Adipocyte (in vitro differentiated cells): ENCODE results near the gene TBX1.
"Not testable (repeated sequence)": the region's sequence is repeated elsewhere in the genome, so short reads cannot be mapped to it uniquely, and the experiment has no call there.

Source experiments
- DNase-seq: peaks from one replicate; pipeline ENCODE4 v3.0.0-alpha.2; 2015; ENCODE audit warnings: low read depth
- H3K27me3 ChIP-seq: replicated peaks from 2 replicates; pipeline ENCODE4 v1.7.0; 2013; ENCODE audit warnings: mild to moderate bottlenecking, low read length, moderate library complexity; ENCODE audit not compliant: control insufficient read depth, insufficient read depth
- H3K36me3 ChIP-seq: 2 replicates; pipeline ENCODE4 v1.7.0; 2013; ENCODE audit warnings: low read length, mild to moderate bottlenecking, moderate library complexity; ENCODE audit not compliant: control insufficient read depth, insufficient read depth, severe bottlenecking
- H3K4me1 ChIP-seq: 2 replicates; pipeline ENCODE4 v1.7.0; 2013; ENCODE audit warnings: mild to moderate bottlenecking, low read length, moderate library complexity; ENCODE audit not compliant: control insufficient read depth, insufficient read depth
- H3K4me3 ChIP-seq: 2 replicates; pipeline ENCODE4 v1.7.0; 2013; ENCODE audit warnings: mild to moderate bottlenecking, low read length, moderate library complexity
- H3K9ac ChIP-seq: 2 replicates; pipeline ENCODE4 v1.7.0; 2013; ENCODE audit warnings: mild to moderate bottlenecking, low read length, moderate library complexity
- H3K9me3 ChIP-seq: 2 replicates; pipeline ENCODE4 v1.7.0; 2013; ENCODE audit warnings: mild to moderate bottlenecking, low read length, moderate library complexity; ENCODE audit not compliant: control insufficient read depth

Gene TBX1

GRCh38 chr22:19786959-19787848 lies 26.6 kb downstream of the TBX1 start:
- Histone ChIP-seq H3K9me3 (peaks cover 2% of the 10 kb centered on the region), H3K27me3 (no peaks in the 10 kb centered on the region), H3K9ac (no peak overlapping the region), H3K4me3 (no peak overlapping the region), H3K4me1 (no peaks in the 10 kb centered on the region), H3K36me3 (no peaks in the 10 kb centered on the region)
- DNase-seq, result no peak

GRCh38 chr22:19787849-19788141 lies 27.2 kb downstream of the TBX1 start:
- Histone ChIP-seq H3K27me3 (no peaks in the 10 kb centered on the region), H3K4me3 (no peak overlapping the region), H3K36me3 (no peaks in the 10 kb centered on the region), H3K4me1 (no peaks in the 10 kb centered on the region), H3K9ac (no peak overlapping the region), H3K9me3 (no peaks in the 10 kb centered on the region)
- DNase-seq, result no peak

- Histone ChIP-seq H3K4me1 (no peaks in the 10 kb centered on the region), H3K9ac (no peak overlapping the region), H3K27me3 (no peaks in the 10 kb centered on the region), H3K36me3 (no peaks in the 10 kb centered on the region), H3K9me3 (no peaks in the 10 kb centered on the region), H3K4me3 (no peak overlapping the region)
- no peak for DNase-seq
These were observed 28.2 kb downstream of the TBX1 start for GRCh38 chr22:19788661-19789225.

GRCh38 chr22:19789406-19789805 lies 28.8 kb downstream of the TBX1 start:
- Histone ChIP-seq H3K9ac (no peak overlapping the region), H3K4me1 (no peaks in the 10 kb centered on the region), H3K36me3 (no peaks in the 10 kb centered on the region), H3K27me3 (no peaks in the 10 kb centered on the region), H3K4me3 (no peak overlapping the region), H3K9me3 (no peaks in the 10 kb centered on the region)
- DNase-seq, result no peak

- H3K36me3 ChIP-seq, result no peaks in the 10 kb centered on the region
These were observed 29.2 kb downstream of the TBX1 start for GRCh38 chr22:19789828-19790227.

GRCh38 chr22:19791243-19791642 lies 30.7 kb downstream of the TBX1 start:
- Histone ChIP-seq H3K36me3 (no peaks in the 10 kb centered on the region), H3K9ac (no peak overlapping the region), H3K9me3 (no peaks in the 10 kb centered on the region), H3K4me3 (no peak overlapping the region), H3K27me3 (no peaks in the 10 kb centered on the region), H3K4me1 (peaks cover 10% of the 10 kb centered on the region)
- DNase-seq, result no peak

More at GRCh38 chr22:19789828-19790227, 29.2 kb downstream of the TBX1 start:
- H3K9ac ChIP-seq, result no peak overlapping the region
- no peaks in the 10 kb centered on the region for H3K27me3 ChIP-seq
- no peaks in the 10 kb centered on the region for H3K4me1 ChIP-seq
- H3K4me3 ChIP-seq, result no peak overlapping the region
- no peaks in the 10 kb centered on the region for H3K9me3 ChIP-seq
- DNase-seq, result no peak

GRCh38 chr22:19791894-19792293 lies 31.3 kb downstream of the TBX1 start:
- DNase-seq, result no peak
- H3K36me3 ChIP-seq, result no peaks in the 10 kb centered on the region
- no peaks in the 10 kb centered on the region for H3K27me3 ChIP-seq
- no peaks in the 10 kb centered on the region for H3K9me3 ChIP-seq
- H3K4me1 ChIP-seq, result peaks cover 10% of the 10 kb centered on the region
- H3K9ac ChIP-seq, result no peak overlapping the region
- no peak overlapping the region for H3K4me3 ChIP-seq

GRCh38 chr22:19792383-19792896 lies 31.9 kb downstream of the TBX1 start:
- H3K36me3 ChIP-seq, H3K27me3 ChIP-seq, H3K9ac ChIP-seq, DNase-seq, H3K4me3 ChIP-seq, H3K9me3 ChIP-seq: not testable (repeated sequence)
- peaks cover 10% of the 10 kb centered on the region for H3K4me1 ChIP-seq

- DNase-seq, result no peak
- Histone ChIP-seq H3K9ac (no peak overlapping the region), H3K4me1 (peaks cover 10% of the 10 kb centered on the region), H3K36me3 (no peaks in the 10 kb centered on the region), H3K4me3 (no peak overlapping the region), H3K27me3 (no peaks in the 10 kb centered on the region), H3K9me3 (no peaks in the 10 kb centered on the region)
These were observed 32.6 kb downstream of the TBX1 start for GRCh38 chr22:19793161-19793560.

- H3K4me1 ChIP-seq, result peaks cover 10% of the 10 kb centered on the region
- no peak for DNase-seq
- no peaks in the 10 kb centered on the region for H3K9me3 ChIP-seq
- H3K4me3 ChIP-seq, result no peak overlapping the region
- no peaks in the 10 kb centered on the region for H3K27me3 ChIP-seq
- H3K36me3 ChIP-seq, result no peaks in the 10 kb centered on the region
- no peak overlapping the region for H3K9ac ChIP-seq
These were observed 33.2 kb downstream of the TBX1 start for GRCh38 chr22:19793661-19794310.

GRCh38 chr22:19795617-19796008 lies 35.0 kb downstream of the TBX1 start:
- Histone ChIP-seq H3K9ac (no peak overlapping the region), H3K36me3 (no peaks in the 10 kb centered on the region), H3K27me3 (no peaks in the 10 kb centered on the region), H3K4me1 (peaks cover 22% of the 10 kb centered on the region), H3K9me3 (no peaks in the 10 kb centered on the region), H3K4me3 (no peak overlapping the region)
- peak; percentile 22 for DNase-seq
